ENCODE measurements around the gene PRIM2.

DNA sequence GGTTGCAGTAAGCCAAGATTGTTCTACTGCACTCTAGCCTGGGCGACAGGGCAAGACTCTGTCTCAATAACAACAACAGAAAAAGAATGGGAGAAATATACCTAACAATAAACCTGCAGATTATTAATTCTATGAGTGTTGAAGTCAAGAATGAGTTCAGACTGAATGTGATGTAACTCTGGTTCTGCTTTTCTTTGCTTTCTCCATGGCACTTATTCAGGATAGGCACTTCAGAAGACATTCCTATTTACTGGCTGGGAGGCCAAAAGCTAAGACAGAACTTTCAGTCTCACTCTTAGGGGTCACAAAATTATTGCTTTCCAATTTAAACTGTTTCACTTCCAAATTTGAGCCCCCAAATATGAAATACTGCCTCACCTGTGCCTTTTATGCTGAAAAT is 15.7 kb upstream of the PRIM2 start:
- TF ChIP-seq, protein P1, sequence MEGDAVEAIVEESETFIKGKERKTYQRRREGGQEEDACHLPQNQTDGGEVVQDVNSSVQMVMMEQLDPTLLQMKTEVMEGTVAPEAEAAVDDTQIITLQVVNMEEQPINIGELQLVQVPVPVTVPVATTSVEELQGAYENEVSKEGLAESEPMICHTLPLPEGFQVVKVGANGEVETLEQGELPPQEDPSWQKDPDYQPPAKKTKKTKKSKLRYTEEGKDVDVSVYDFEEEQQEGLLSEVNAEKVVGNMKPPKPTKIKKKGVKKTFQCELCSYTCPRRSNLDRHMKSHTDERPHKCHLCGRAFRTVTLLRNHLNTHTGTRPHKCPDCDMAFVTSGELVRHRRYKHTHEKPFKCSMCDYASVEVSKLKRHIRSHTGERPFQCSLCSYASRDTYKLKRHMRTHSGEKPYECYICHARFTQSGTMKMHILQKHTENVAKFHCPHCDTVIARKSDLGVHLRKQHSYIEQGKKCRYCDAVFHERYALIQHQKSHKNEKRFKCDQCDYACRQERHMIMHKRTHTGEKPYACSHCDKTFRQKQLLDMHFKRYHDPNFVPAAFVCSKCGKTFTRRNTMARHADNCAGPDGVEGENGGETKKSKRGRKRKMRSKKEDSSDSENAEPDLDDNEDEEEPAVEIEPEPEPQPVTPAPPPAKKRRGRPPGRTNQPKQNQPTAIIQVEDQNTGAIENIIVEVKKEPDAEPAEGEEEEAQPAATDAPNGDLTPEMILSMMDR (IDR thresholded peaks at IDR 0.05): no peak
- TF ChIP-seq POLR2A (IDR thresholded peaks at IDR 0.05): no peak

Measured in Peyer's patch (tissue), 4 donors.